Measurements from ENCODE around the gene KPNB1.
A peak's percentile ranks its signal among the peaks of the same experiment; 100 is the strongest.

KPNB1 gene

GRCh38 chr17:47649153-47649971 is at the start of gene KPNB1:
KPNB1 (plus strand) TSS chr17:47649919; CDS start chr17:47650245, 326 bp downstream.
- DNase-seq = peak; percentile 99

- peak; percentile 77 for DNase-seq
Observed at GRCh38 chr17:47603830-47604597, 45.7 kb upstream of the KPNB1 start.

GRCh38 chr17:47604598-47604927 is 45.2 kb upstream of the KPNB1 start:
- peak; percentile 96 for DNase-seq

GRCh38 chr17:47605011-47605410 is 44.7 kb upstream of the KPNB1 start:
- DNase-seq = no peak

GRCh38 chr17:47607481-47607880 is 42.2 kb upstream of the KPNB1 start:
- DNase-seq = no peak

- DNase-seq = no peak
Observed at GRCh38 chr17:47611372-47612350, 38.1 kb upstream of the KPNB1 start.

GRCh38 chr17:47615766-47616424 is 33.8 kb upstream of the KPNB1 start:
- peak; percentile 59 for DNase-seq

GRCh38 chr17:47618410-47618809 is 31.3 kb upstream of the KPNB1 start:
- DNase-seq = no peak

GRCh38 chr17:47620503-47621245 is 29.0 kb upstream of the KPNB1 start:
- no peak for DNase-seq

- DNase-seq = no peak
Observed at GRCh38 chr17:47621293-47622179, 28.2 kb upstream of the KPNB1 start.

- no peak for DNase-seq
Observed at GRCh38 chr17:47622180-47622549, 27.6 kb upstream of the KPNB1 start.

- DNase-seq = no peak
Observed at GRCh38 chr17:47624727-47625068, 25.0 kb upstream of the KPNB1 start.

- no peak for DNase-seq
Observed at GRCh38 chr17:47628014-47628566, 21.6 kb upstream of the KPNB1 start.

GRCh38 chr17:47629826-47630225 is 19.9 kb upstream of the KPNB1 start:
- no peak for DNase-seq

GRCh38 chr17:47630614-47631013 is 19.1 kb upstream of the KPNB1 start:
- no peak for DNase-seq

GRCh38 chr17:47632991-47633390 is 16.7 kb upstream of the KPNB1 start:
- DNase-seq = peak; percentile 7

GRCh38 chr17:47633996-47634395 is 15.7 kb upstream of the KPNB1 start:
- peak; percentile 87 for DNase-seq

- no peak for DNase-seq
Observed at GRCh38 chr17:47634870-47635269, 14.8 kb upstream of the KPNB1 start.

- DNase-seq = no peak
Observed at GRCh38 chr17:47635734-47636133, 14.0 kb upstream of the KPNB1 start.

- DNase-seq = peak; percentile 95
Observed at GRCh38 chr17:47636273-47637030, 13.3 kb upstream of the KPNB1 start.
